ENCODE data around the gene HYAL1.

DNA sequence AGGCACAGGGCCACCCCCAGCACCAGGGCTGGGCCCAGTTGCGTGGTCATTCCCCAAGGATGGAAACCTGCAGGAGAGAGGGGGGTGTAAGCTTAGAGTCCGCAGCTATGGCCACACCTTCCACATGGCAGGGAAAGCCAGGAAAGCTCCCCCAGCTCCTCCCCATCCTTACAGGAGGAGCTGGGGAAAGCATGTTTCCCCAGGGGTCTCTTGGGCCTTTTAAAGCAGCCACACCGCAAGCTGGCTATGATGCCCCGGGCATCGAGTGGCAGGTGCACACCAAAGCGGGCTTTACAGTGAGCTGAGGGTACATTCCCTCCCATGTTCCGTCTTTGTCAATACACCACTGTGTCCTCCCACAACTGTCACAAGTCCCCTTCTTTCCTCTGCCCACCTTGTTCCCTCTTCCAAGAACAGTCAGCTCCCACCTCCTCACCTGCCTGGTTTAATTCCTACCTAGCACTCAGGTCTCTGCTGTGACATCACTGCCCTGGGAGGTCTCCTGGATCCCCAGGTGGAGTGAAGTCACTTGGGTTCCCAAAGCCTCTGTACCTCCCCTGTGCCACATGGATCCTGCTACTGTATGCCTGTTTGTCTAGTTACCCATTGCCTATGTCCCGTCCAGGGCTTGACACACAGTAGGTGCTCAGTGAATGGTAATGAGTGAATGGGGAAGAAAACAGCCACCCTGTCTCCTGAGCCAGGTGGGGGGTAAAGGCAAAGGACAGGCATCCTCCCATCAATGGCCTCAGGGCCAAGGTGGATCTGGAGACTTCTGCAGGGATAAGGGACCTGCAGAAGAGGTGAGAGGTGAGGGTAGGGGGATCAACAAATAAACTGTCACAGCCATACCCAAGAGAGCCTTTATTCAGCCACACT is 7.6 kb downstream of the HYAL1 start:
- no peak for TF ChIP-seq ZFX (IDR thresholded peaks at IDR 0.05; ENCODE audit: borderline replicate concordance)
- TF ChIP-seq, protein P1, sequence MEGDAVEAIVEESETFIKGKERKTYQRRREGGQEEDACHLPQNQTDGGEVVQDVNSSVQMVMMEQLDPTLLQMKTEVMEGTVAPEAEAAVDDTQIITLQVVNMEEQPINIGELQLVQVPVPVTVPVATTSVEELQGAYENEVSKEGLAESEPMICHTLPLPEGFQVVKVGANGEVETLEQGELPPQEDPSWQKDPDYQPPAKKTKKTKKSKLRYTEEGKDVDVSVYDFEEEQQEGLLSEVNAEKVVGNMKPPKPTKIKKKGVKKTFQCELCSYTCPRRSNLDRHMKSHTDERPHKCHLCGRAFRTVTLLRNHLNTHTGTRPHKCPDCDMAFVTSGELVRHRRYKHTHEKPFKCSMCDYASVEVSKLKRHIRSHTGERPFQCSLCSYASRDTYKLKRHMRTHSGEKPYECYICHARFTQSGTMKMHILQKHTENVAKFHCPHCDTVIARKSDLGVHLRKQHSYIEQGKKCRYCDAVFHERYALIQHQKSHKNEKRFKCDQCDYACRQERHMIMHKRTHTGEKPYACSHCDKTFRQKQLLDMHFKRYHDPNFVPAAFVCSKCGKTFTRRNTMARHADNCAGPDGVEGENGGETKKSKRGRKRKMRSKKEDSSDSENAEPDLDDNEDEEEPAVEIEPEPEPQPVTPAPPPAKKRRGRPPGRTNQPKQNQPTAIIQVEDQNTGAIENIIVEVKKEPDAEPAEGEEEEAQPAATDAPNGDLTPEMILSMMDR (IDR thresholded peaks at IDR 0.05): no peak

Data from 22Rv1 (cell line).